Karpas-422 (cell line): ENCODE measurements around the gene RHOG. TPM values are rescaled to one million over a fixed set of nuclear protein-coding genes. Genes with fewer than 3 reads are reported as not detected.

ENCODE experiments used
- DNase-seq: peaks from one replicate; pipeline ENCODE4 v3.0.0-alpha.2; 2015
- H2AFZ ChIP-seq: fragments of 200-600 bp; sonication (generic); 2 replicates; pipeline ENCODE4 v1.6.1; 2014; ENCODE audit warnings: antibody characterized with exemption, low read length, mixed read lengths
- H3K27ac ChIP-seq: fragments of 200-600 bp; sonication (generic); 2 replicates; pipeline ENCODE4 v1.5.1; 2014; ENCODE audit warnings: mild to moderate bottlenecking, low read length, moderate library complexity
- H3K27me3 ChIP-seq: fragments of 200-600 bp; sonication (generic); 2 replicates; pipeline ENCODE4 v1.6.1; 2014; ENCODE audit warnings: low read length, mixed read lengths
- H3K36me3 ChIP-seq: fragments of 200-600 bp; sonication (generic); 2 replicates; pipeline ENCODE4 v1.6.1; 2014; ENCODE audit warnings: low read length, mixed read lengths; ENCODE audit not compliant: insufficient read depth
- H3K4me1 ChIP-seq: fragments of 200-600 bp; sonication (generic); 2 replicates; pipeline ENCODE4 v1.6.1; 2014; ENCODE audit warnings: mild to moderate bottlenecking, low read length, mixed read lengths
- H3K4me2 ChIP-seq: fragments of 200-600 bp; sonication (generic); 2 replicates; pipeline ENCODE4 v1.6.1; 2014; ENCODE audit warnings: low read length, low read depth, mild to moderate bottlenecking; ENCODE audit not compliant: poor library complexity, severe bottlenecking
- H3K4me3 ChIP-seq: fragments of 200-600 bp; sonication (generic); 2 replicates; pipeline ENCODE4 v1.5.1; 2014; ENCODE audit warnings: mild to moderate bottlenecking, antibody characterized with exemption, low read length, mixed read lengths
- H3K79me2 ChIP-seq: fragments of 200-600 bp; sonication (generic); 2 replicates; pipeline ENCODE4 v1.6.1; 2014; ENCODE audit warnings: mild to moderate bottlenecking, low read length, mixed read lengths
- H3K9ac ChIP-seq: fragments of 200-600 bp; sonication (generic); 2 replicates; pipeline ENCODE4 v1.6.0; 2014; ENCODE audit warnings: low read length
- H3K9me2 ChIP-seq: fragments of 200-600 bp; sonication (generic), shearing (Covaris generic); replicated peaks from 2 replicates; pipeline ENCODE4 v1.6.0; 2014; ENCODE audit warnings: mild to moderate bottlenecking, low read length, moderate library complexity; ENCODE audit not compliant: insufficient read depth
- H3K9me3 ChIP-seq: fragments of 300-700, 200-600 bp; sonication (generic); 2 replicates; pipeline ENCODE4 v1.6.1; 2014; ENCODE audit warnings: low read length, mixed read lengths
- H4K20me1 ChIP-seq: fragments of 200-600 bp; sonication (generic); 2 replicates; pipeline ENCODE4 v1.6.1; 2014; ENCODE audit warnings: mild to moderate bottlenecking, antibody characterized with exemption, low read length, low read depth; ENCODE audit not compliant: insufficient read depth
- small RNA-seq: library from RNA; depleted of rRNA; stranded (forward); fragments of <200 nt; gene quantifications from one replicate; pipeline ENCODE3, GENCODE V24; 2014
- total RNA-seq: library from RNA; depleted of rRNA; stranded (reverse); fragments of >200 nt; shearing (Covaris generic); gene quantifications from 2 replicates; pipeline ENCODE4 v1.2.3, GENCODE V29; 2014; ENCODE audit warnings: low replicate concordance; rRNA removed

The RHOG gene
- total RNA-seq, 1 experiment from 2014 or later: 68.5 TPM

DNA sequence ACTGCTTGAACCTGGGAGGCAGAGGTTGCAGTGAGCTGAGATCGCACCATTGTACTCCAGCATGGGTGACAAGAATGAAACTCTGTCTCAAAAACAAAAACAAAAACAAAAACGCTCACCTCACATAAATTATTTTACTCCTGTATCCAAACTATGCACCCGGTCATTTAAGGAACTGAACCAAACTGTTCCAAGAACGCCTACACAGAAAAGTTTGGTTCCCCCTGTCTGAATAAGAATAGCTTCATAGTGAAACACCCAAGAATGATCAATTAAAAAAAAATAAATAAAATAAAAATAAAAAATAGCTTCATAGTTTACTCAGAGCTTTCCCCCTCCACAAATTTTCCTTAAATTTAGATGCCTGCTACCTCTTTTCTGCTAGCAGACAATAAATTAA, 57.1 kb downstream of the RHOG start:
- DNase-seq: no peak
- Histone ChIP-seq H3K36me3 (peaks cover 29% of the 10 kb centered on the region), H3K9ac (no peak overlapping the region), H3K79me2 (peaks cover 88% of the 10 kb centered on the region), H3K4me3 (no peak overlapping the region), H4K20me1 (peaks cover 29% of the 10 kb centered on the region), H3K4me1 (no peaks in the 10 kb centered on the region), H3K27ac (no peak overlapping the region), H3K9me3 (no peaks in the 10 kb centered on the region), H3K27me3 (no peaks in the 10 kb centered on the region), H2AFZ (no peak overlapping the region), H3K4me2 (no peak overlapping the region), H3K9me2 (no peaks in the 10 kb centered on the region)

GRCh38 chr11:3782963-3783362, 57.8 kb downstream of the RHOG start:
- no peak overlapping the region for H3K4me3 ChIP-seq
- no peak for DNase-seq
- peaks cover 27% of the 10 kb centered on the region for H4K20me1 ChIP-seq
- H3K9me3 ChIP-seq: no peaks in the 10 kb centered on the region
- no peaks in the 10 kb centered on the region for H3K27me3 ChIP-seq
- no peak overlapping the region for H3K9ac ChIP-seq
- H3K4me2 ChIP-seq: no peak overlapping the region
- H3K4me1 ChIP-seq: no peaks in the 10 kb centered on the region
- H3K9me2 ChIP-seq: no peaks in the 10 kb centered on the region
- H3K79me2 ChIP-seq: peaks cover 87% of the 10 kb centered on the region
- no peak overlapping the region for H3K27ac ChIP-seq
- H3K36me3 ChIP-seq: peaks cover 35% of the 10 kb centered on the region
- no peak overlapping the region for H2AFZ ChIP-seq

- H3K4me2 ChIP-seq: no peak overlapping the region
Measured at GRCh38 chr11:3781423-3781822, 59.3 kb downstream of the RHOG start.

More at GRCh38 chr11:3781423-3781822, 59.3 kb downstream of the RHOG start:
- Histone ChIP-seq H3K79me2 (peaks cover 75% of the 10 kb centered on the region), H3K27me3 (no peaks in the 10 kb centered on the region), H3K9me2 (no peaks in the 10 kb centered on the region), H2AFZ (no peak overlapping the region), H3K27ac (no peak overlapping the region), H3K9me3 (no peaks in the 10 kb centered on the region), H3K36me3 (peaks cover 42% of the 10 kb centered on the region), H3K9ac (no peak overlapping the region), H3K4me1 (no peaks in the 10 kb centered on the region), H3K4me3 (no peak overlapping the region), H4K20me1 (peaks cover 18% of the 10 kb centered on the region)
- no peak for DNase-seq

Small RNA genes lying within 50 kb of the gene (small RNA-seq; reads per million reads assigned to genes)
- gene RNU7-50P: not detected

Other genes starting within 250 kb of the RHOG start
- gene ART5, start 199.0 kb downstream of the RHOG start, total RNA-seq: not detected in 2 replicates
- not detected in 2 replicates for gene ART1, start 195.8 kb downstream of the RHOG start, total RNA-seq
- gene CHRNA10, start 169.6 kb downstream of the RHOG start, total RNA-seq: 1.7 and 6.0 TPM in 2 replicates
- 123 and 124 TPM in 2 replicates for gene NUP98, start 43.4 kb downstream of the RHOG start, total RNA-seq
- gene PGAP2, start 32.4 kb downstream of the RHOG start, total RNA-seq: 27.0 and 43.2 TPM in 2 replicates
- 9.0 and 17.0 TPM in 2 replicates for gene STIM1, start 14.7 kb upstream of the RHOG start, total RNA-seq